Parathyroid adenoma (tissue), 2 donors: ENCODE data around the gene GPS2.

Experiments used
- H2AFZ ChIP-seq: fragments of 300-600 bp; sonication (generic); one replicate; pipeline ENCODE4 v1.7.0; 2017; ENCODE audit warnings: antibody characterized with exemption, mild to moderate bottlenecking
- H3K27ac ChIP-seq: fragments of 300-600 bp; sonication (generic); one replicate; pipeline ENCODE4 v1.7.0; 2017
- H3K27me3 ChIP-seq: fragments of 300-600 bp; sonication (generic); one replicate; pipeline ENCODE4 v1.7.0; 2017; ENCODE audit warnings: low read length; ENCODE audit not compliant: control insufficient read depth, insufficient read depth
- H3K36me3 ChIP-seq: fragments of 300-600 bp; sonication (generic); one replicate; pipeline ENCODE4 v1.7.0; 2017; ENCODE audit warnings: low read length; ENCODE audit not compliant: control insufficient read depth, insufficient read depth
- H3K4me1 ChIP-seq: fragments of 300-600 bp; sonication (generic); one replicate; pipeline ENCODE4 v1.7.0; 2017; ENCODE audit warnings: control low read depth
- H3K4me2 ChIP-seq: fragments of 300-600 bp; sonication (generic); one replicate; pipeline ENCODE4 v1.7.0; 2017; ENCODE audit warnings: low read length
- H3K4me3 ChIP-seq: fragments of 300-600 bp; sonication (generic); one replicate; pipeline ENCODE4 v1.7.0; 2017; ENCODE audit warnings: low read depth, low read length
- H3K79me2 ChIP-seq: fragments of 300-600 bp; sonication (generic); one replicate; pipeline ENCODE4 v1.7.0; 2017; ENCODE audit warnings: control low read depth
- H3K9ac ChIP-seq: fragments of 300-600 bp; sonication (generic); one replicate; pipeline ENCODE4 v1.7.0; 2017; ENCODE audit warnings: mild to moderate bottlenecking
- H3K9me3 ChIP-seq: fragments of 300-600 bp; sonication (generic); one replicate; pipeline ENCODE4 v1.7.0; 2017; ENCODE audit warnings: low read length; ENCODE audit not compliant: control insufficient read depth
- CTCF ChIP-seq: fragments of 300-600 bp; sonication (generic); IDR thresholded peaks from one replicate; pipeline ENCODE4 v1.7.0; 2017; ENCODE audit warnings: antibody characterized with exemption, mild to moderate bottlenecking
- donor health status: primary hyperparathyroidism.

The GPS2 gene

GRCh38 chr17:7321466-7321865 is 6.3 kb upstream of the GPS2 start:
- no peaks in the 10 kb centered on the region for H3K9me3 ChIP-seq
- no peak overlapping the region for H3K4me2 ChIP-seq
- no peak overlapping the region for H2AFZ ChIP-seq
- no peaks in the 10 kb centered on the region for H3K4me1 ChIP-seq
- H3K27ac ChIP-seq = no peak overlapping the region
- H3K4me3 ChIP-seq = no peak overlapping the region
- TF ChIP-seq CTCF = no peak
- H3K9ac ChIP-seq = no peak overlapping the region
- H3K36me3 ChIP-seq = no peaks in the 10 kb centered on the region
- no peaks in the 10 kb centered on the region for H3K27me3 ChIP-seq
- H3K79me2 ChIP-seq = peaks cover 7% of the 10 kb centered on the region

DNA sequence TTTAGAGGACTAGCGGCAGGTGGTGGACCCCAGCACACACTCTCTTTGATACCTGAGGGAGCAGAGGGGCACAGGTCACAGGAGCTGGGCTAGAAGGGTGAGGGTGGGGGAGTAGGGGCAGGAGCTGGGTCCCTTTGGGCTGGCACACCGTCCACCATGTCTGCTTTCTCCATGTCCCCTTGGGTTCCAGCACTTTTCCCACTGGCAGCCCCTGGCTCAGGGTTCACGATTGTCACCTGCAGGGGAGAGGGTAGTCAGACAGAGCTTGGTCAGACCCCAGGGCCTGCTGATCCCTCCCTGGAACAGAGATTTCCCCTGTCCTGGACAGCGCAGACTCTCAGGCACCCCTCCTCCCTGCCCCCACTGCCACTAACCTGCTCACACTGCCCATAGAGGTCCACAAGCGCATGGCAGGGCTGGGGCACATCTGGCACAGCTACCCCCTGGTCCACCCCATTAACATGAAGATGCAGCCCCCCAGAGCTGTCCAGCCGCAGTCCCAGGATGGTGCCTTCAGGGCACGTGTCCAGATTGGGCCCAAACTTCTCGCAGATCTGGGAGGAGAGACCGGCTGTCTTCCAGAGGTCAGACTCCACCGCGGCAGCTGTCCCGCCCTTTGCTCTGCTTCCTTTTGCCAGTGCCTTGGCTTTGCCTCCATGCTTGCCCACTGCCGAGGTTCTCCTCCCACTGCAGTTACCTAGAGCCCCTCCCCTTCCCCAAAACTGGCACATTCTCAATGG is 3.1 kb upstream of the GPS2 start:
- no peak overlapping the region for H3K4me3 ChIP-seq
- H3K9ac ChIP-seq = no peak overlapping the region
- H3K9me3 ChIP-seq = no peaks in the 10 kb centered on the region
- no peak overlapping the region for H3K4me2 ChIP-seq
- H2AFZ ChIP-seq = no peak overlapping the region
- no peaks in the 10 kb centered on the region for H3K27me3 ChIP-seq
- no peak for TF ChIP-seq CTCF
- no peak overlapping the region for H3K27ac ChIP-seq
- peaks cover 10% of the 10 kb centered on the region for H3K4me1 ChIP-seq
- peaks cover 16% of the 10 kb centered on the region for H3K79me2 ChIP-seq
- H3K36me3 ChIP-seq = no peaks in the 10 kb centered on the region

DNA sequence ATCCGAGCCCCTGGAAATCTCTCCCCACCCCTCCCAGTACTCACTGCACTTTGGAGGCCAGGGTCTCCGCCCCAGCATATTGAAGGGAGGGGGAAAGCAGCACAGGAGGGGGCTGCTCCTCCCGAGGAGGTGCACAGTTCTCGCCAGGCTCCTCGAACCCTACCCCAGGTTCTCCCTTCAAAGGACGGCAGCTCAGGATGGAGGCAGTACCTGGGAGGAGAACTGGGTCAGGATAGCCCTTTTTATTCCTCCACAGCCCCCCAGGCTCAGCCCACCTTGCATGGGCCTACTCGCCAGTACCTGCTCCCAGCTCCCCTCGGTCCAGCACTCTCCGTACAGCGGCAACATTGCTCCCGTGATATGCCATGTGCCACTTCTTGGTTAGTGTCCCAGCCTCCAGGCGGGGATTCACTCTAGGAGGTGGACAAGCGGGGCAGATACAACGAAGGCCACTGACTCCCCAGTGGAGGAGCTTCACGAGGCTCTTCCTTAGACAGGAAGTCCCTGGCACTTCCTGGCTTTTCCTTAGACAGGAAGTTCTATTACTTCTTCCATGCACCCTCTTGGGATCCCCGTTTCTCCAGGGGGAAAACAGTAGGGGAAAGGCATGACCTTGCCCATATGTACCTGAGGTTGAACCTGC is 2.1 kb upstream of the GPS2 start:
- no peak overlapping the region for H3K4me2 ChIP-seq
- H3K79me2 ChIP-seq = peaks cover 24% of the 10 kb centered on the region
- H3K9me3 ChIP-seq = no peaks in the 10 kb centered on the region
- H3K4me1 ChIP-seq = peaks cover 10% of the 10 kb centered on the region
- TF ChIP-seq CTCF = no peak
- no peak overlapping the region for H3K4me3 ChIP-seq
- H3K9ac ChIP-seq = no peak overlapping the region
- no peak overlapping the region for H2AFZ ChIP-seq
- no peaks in the 10 kb centered on the region for H3K27me3 ChIP-seq
- no peak overlapping the region for H3K27ac ChIP-seq
- no peaks in the 10 kb centered on the region for H3K36me3 ChIP-seq

DNA sequence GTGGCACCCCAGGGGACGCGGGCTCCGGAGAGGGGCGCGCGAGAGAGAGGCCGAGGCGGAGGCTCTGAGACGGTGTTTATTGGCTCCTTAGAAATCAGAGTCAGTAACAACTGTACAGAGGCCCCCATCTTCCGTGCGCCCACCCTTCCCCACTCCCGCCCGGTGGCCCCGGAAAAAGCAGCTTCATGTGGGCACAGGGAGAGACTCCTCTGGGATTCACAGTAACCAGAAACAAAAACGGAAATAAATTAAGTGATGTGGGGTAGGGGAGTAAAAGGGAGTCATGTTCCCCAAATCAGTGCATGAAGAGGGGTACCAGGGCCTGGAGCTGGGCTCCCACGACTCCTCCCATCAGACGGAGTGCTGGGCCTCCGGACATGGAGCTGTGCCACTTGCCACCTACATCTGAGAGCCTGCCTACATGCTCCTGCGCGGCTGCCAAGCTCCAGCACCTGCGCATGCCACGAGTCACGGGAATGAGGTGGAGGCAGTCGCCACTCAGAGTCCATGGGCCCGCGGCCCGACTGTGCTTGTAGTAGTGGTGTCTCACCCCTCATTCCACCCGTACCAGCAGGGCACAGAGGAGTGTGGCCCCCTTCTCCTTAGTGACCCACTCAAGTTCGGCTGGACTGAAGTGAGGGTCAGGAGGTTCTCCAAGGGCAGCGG is 543 bp upstream of the GPS2 start:
- Histone ChIP-seq H3K9ac (peak overlapping the region; percentile 56), H3K4me1 (peaks cover 13% of the 10 kb centered on the region), H3K27ac (peak overlapping the region; percentile 89), H3K79me2 (peaks cover 34% of the 10 kb centered on the region), H3K4me2 (peak overlapping the region; percentile 80), H3K4me3 (peak overlapping the region; percentile 62), H3K36me3 (no peaks in the 10 kb centered on the region), H3K27me3 (no peaks in the 10 kb centered on the region), H2AFZ (peak overlapping the region; percentile 82), H3K9me3 (no peaks in the 10 kb centered on the region)
- no peak for TF ChIP-seq CTCF
